GM12801 (cell line): ENCODE data around the gene FEN1.

ENCODE experiments used
- CTCF ChIP-seq: IDR thresholded peaks from one replicate; pipeline ENCODE4 v1.5.1; 2011; ENCODE audit warnings: control low read depth; ENCODE audit not compliant: insufficient read length; ENCODE audit errors: extremely low read depth

Gene FEN1

GRCh38 chr11:61779666-61780525 lies 12.8 kb upstream of the FEN1 start:
- TF ChIP-seq CTCF: no peak

GRCh38 chr11:61780581-61781162 lies 12.0 kb upstream of the FEN1 start:
- TF ChIP-seq CTCF: no peak

- TF ChIP-seq CTCF: no peak
These were observed 11.1 kb upstream of the FEN1 start for GRCh38 chr11:61781585-61781984.

GRCh38 chr11:61782299-61782698 lies 10.4 kb upstream of the FEN1 start:
- no peak for TF ChIP-seq CTCF

- no peak for TF ChIP-seq CTCF
These were observed 9.9 kb upstream of the FEN1 start for GRCh38 chr11:61782841-61783240.

- TF ChIP-seq CTCF: no peak
These were observed 8.8 kb upstream of the FEN1 start for GRCh38 chr11:61783717-61784505.

GRCh38 chr11:61784506-61784805 lies 8.3 kb upstream of the FEN1 start:
- no peak for TF ChIP-seq CTCF
